Skin of body (tissue), 3 donors: ENCODE results near the gene POTEE. TPM values are rescaled to one million over a fixed set of nuclear protein-coding genes. Genes with fewer than 3 reads are reported as not detected.
"Not testable (repeated sequence)": the region's sequence is repeated elsewhere in the genome, so short reads cannot be mapped to it uniquely, and the experiment has no call there.

ENCODE experiments used
- DNase-seq: peaks from one replicate; lab custom pipeline; 2025; lab: John Stamatoyannopoulos, UW
- small RNA-seq: library from RNA; depleted of rRNA; stranded (forward); fragments of <200 nt; gene quantifications from one replicate; pipeline ENCODE3, GENCODE V24; 2014; ENCODE audit warnings: low replicate concordance
- total RNA-seq: library from RNA; depleted of rRNA; stranded (reverse); fragments of >200 nt; gene quantifications from one replicate; pipeline ENCODE4 v1.2.3, GENCODE V29; 2014

The POTEE gene
- not detected for total RNA-seq

DNA sequence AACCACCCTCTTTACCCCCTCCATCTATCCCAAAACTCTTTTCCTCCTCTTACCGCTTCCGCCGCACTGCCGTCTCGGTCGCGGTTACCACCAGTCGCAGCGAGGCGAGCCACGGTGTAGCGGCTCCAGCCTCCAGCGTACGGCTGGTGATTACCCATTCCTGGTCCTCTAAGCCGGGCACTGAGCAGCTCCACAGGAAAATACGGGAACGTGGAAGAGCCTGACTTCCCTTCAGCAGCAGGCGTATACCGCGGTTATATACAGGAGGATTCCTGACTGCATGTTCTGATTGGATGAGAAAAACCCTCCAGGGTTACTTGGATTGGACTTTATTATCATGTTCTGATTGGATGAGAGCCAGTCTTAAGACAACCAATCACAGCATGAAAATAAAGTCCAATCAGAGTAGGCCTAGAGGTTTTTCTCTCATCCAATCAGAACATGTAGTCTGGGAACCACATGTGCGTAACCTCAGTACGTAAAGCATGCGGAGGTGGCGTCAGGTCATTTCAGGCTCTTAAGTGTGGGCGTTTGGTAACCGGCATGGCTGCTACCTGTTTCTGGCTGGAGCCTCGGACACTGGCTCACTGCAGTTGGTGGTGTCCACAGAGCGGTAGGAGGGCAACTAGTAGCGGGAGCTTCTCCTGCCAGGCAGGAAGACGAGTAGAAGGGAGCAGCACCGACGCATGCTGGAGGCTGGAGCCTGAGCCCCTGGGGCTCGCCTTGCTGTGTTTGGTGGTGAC is at the start of gene POTEE:
POTEE (plus strand) TSS at position 507 of the 743 bp plus-strand sequence. CDS start 8,867 bp downstream, outside the sequence.
- DNase-seq = not testable (repeated sequence)

DNA sequence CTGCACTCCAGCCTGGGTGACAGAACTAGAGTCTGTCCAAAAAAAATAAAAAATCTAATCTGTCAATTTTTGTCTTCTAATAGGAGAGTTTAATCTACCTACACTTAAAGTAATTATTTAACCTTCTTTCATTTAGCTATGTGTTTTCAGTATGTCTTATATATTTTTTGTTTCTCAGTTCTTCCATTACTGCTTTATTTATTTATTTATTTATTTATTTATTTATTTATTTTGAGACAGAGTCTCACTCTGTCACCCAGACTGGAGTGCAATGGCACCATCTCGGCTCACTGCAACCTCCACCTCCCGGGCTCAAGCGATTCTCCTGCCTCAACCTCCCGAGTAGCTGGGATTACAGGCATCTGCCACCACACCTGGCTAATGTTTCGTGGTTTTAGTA is 43.8 kb upstream of the POTEE start:
- DNase-seq = not testable (repeated sequence)

DNA sequence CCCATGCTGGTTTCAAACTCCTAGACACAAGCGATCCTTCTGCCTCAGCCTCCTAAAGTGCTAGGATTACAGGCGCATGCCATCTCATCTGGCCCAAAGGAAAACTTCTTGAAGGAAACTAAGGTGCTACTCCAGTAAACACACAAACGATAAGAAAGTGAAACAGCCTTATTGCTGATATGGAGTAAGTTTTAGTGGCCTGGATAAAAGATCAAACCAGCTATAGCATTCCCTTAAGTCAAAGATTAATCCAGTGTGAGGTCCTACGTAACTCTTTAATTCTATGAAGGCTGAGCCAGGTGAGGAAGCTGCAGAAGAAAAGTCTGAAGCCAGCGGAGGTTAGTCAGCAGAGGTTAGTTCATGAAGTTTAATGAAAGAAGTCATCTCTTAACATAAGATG is 40.8 kb upstream of the POTEE start:
- DNase-seq = no peak

DNA sequence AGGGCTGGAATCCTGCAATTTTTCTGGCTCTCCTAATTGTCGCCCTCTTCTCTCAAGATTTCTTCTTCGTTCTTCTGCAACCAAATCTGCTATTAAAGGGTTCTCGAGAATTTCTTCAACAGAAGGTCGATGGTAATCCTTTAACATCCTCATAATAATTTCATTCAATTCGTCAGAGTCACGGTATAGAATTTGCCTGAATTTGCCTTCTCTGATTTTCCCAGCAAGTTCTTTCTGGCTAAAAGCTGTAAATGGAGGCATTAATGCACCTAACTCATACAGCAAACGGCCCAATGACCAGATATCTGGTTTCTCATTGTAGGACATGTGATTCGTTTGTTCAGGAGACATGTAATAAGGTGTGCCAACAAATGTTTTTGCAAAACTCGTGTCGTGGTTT is 31.3 kb upstream of the POTEE start:
- DNase-seq = not testable (repeated sequence)

DNA sequence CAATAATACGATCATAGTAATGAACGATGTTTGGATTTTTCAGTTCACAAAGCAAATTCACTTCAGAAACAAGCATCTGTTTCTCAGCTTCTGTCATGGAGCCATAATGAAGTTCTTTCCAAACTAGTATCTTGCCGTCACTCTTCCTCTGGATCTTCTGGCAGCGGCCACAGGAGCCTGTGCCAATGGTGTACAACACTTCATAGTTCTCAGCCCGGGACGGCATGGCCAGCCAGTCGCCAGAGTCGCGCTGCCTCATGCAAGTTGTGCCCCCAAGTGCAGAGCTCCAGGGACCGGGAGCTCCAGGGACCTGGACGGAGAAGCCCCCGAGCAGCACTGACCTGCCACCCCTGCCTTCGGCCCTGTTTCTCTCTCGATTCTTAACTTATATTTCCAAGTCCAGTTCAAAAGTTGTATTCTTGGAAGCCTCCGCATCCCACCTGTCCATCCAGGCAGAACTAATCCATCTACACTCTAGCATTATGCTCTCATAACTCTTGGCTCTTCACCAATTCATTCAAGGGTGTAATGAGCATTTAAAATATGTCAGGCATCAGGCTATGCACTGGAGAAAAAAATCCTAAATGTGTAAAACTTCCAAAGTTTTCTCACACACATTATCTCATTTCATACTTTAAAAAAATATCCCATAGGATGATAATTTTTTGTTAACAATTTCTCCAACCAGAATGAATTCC is 30.5 kb upstream of the POTEE start:
- DNase-seq = not testable (repeated sequence)

DNA sequence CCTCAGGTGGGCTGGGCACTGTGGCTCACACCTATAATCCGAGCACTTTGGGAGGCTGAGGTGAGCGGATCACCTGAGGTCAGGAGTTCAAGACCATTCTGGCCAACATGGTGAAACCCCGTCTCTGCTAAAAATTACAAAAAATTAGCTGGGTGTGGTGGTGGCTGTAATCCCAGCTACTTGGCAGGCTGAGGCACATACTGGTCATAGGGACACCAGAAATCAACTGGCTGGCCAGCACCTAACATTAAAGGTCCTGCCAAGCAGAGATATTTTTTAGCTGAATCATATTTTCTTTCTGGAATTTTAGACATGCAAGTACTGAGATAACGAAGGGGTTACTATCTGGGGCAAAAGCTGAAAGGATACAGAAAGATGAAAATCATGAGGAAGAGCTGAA is 27.9 kb upstream of the POTEE start:
- DNase-seq = not testable (repeated sequence)

DNA sequence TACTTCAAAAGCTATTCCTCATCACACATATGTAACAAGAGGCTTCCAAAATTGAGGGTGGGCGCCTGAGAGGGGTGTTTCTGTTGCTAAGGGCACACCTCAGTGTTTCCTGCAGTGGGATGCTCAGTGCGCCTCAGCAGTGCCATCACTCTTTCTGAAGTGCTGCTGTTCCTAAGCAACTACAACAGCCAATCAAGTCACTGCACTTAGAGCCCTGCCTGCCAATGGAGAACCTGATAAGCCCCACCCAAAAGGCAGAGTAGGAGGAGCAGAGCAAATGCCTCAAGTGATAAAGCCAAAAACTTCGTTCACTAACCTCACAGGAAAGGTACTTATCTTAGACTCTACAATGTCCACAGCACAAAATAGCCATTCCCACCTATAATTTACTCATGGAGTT is 15.9 kb upstream of the POTEE start:
- not testable (repeated sequence) for DNase-seq

DNA sequence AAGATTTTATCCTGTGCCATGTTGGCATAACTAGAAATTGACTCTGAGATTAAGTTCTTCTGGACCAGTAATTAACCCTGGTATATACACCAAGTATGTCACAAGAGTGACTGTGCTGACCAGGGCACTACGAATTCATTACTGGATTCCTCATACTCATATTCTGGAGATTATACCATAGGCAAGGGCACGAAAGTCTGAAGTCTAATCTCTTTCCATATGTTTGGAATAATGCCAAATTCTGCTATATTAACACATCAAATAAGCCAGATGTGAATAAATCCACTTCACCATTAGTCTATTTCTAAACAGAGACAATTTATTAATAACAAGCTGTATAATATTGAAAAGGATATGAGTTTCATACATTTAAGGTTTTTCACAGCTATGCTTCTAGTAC is 13.2 kb upstream of the POTEE start:
- not testable (repeated sequence) for DNase-seq

DNA sequence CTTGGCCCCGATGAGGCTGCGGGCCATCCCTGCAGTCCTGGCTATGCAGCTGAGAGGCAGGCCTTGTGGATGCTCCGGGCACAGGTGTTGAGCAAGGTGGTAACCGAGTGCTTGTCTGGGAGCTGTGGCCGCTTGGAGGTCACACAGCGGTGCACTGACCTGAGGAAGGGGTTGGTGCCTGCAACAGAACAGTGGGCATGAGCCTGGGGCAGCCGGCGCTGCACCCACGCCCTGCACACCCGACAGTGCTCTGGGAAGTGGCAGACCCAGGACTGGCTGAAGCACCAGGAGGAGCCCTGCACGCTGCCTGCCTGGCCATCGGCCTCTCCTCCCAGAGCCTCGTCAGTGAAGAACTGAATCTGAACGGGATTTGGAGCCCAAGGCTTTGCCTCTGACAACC is 8.2 kb upstream of the POTEE start:
- DNase-seq = no peak

DNA sequence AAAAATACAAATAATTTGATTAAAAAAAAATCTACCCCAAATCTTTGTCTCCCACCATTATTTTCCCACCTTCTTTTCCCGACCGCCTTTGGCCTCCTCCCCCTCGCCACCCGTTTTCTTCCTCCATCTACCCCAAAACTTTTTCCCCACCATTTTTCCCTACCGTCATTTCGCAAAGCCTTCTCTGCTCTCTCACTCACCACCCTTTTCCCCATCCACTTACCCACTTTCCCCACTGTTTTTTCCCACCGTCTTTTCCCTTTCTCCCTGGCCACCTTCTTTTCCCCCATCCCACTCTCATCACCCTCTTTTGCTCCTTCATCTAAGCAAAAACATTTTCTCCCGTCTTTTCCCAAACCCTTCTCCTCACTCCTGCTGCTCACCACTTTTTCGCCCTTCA is 1.5 kb upstream of the POTEE start:
- not testable (repeated sequence) for DNase-seq

DNA sequence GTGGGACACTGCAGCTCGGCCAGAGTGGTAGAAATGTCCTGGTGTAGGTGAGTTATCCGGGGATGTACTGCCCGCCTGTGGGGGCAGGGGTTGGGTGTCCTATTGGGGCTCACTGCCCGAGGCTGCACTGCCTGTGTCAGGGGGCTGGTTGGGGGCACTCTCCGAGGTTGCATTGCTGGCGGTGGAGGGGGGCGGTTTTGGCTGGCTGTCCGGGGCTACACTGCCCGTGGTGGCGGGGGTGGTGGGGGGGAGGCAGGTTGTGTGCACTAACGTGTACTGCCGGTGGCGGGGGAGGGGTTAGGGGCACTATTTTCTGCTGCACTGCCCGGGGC is 403 bp downstream of the POTEE start:
- not testable (repeated sequence) for DNase-seq

DNA sequence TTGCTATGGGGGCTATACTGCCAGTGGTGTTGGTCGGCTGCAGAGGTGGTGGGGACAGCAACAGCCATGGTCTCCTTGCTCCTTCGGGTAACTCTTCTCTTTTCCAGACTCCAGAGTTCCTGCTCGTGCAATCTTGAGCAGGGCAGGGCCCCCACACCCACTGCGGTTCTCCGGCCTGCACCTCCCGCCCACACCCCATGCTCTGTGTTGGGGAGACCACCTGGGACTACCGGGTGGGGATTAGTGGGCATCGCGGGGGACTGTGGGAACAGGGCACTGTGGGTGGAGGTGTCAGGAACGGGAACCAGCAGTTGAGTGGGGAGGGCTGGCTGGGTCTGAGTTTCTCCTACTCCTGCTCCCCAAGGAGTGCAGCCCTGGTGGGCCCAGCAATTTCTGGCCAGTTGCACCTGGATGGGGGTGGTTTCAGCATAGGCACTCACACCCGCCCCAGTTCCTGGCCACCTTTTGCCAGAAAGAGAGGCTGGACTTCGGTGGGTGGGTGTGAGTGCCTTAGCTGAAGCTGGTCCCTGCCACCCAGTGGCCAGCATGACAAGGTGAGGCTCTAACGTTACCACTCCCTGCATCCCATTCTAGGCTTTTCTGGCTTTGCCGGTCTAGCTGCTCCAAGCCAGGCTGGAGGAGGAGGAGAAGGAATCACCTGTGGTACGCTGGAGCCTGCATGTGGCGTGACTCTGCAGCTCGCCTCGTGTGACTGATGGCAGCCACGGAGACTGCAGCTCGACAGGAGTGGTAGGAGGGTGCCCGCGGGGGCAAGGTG is 1.3 kb downstream of the POTEE start:
- not testable (repeated sequence) for DNase-seq

DNA sequence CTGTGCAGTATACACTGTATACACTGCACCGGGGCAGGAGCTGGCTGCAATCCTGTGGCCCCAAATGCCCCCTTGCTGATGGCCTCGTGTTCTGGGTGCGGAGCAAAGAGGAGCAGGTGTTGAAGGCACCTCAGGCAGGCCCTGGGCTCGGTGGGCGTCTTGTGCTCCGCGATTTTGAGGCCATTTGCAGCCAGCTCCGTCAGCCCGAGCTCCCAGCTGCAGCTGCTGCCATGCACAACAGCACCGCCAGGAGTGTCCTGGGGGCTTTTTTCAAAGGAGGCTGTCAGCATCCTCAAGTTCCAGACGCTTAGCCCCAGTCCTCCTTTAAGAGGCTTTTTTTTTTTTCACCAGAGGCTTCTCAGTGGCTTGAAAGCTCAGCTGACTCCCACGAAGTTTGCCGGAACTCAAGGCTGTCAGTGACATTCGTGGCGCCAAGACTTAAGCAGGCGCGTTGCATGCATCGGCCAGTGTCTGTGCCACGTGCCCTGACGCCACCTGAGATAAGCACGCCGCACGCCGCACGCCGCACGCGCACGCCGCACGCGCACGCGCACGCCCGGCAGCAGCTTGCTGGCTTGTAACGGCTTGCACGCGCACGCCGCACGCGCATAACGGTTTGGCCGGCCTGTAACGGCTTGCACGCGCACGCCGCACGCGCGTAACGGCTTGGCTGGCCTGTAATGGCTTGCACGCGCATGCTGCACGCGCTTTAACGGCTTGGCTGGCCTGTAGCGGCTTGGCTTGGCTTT is 8.1 kb downstream of the POTEE start:
- DNase-seq = not testable (repeated sequence)

DNA sequence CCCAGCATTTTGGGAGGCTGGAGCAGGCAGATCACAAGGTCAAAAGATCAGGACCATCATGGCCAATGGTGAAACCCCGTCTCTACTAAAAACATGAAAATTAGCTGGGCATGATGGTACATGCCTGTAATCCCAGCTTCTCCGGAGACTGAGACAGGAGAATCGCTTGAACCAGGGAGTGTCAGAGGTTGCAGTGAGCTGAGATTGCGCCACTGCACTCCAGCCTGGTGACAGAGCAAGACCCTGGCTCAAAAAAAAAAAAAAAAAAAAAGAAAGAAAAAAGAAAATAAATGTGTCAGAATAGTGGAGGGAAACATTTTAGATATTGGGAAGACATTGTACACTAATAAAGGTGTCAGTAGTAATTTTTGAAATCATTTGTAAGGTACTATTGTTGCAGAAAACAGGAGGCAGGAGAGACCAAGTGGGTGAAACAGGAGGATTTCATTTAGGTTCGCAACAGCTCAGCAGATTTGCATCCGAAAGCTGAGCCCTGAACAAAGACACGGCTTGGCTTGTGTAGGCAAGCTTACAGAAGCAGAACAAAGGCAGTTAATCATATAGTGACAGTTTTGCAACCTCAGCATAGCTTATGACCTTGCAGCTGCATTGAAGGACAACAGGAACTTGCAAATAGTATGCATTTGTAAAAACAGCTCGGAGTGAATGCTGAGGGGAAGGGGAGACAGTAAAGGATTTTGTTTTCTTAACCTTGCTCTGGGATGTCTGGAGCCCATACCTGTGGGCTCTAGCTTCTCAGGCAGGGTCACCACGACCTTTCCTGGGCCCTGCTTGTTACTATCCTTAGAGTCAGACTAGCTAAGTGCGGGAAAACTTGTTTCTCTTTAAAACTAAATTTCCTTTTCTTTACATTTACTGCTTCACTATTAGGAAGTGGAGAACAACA is 26.5 kb downstream of the POTEE start:
- DNase-seq = not testable (repeated sequence)

Small RNA genes within 50 kb of the gene (small RNA-seq; reads per million reads assigned to genes)
- not detected for gene AC009477.1
- gene RNU6-127P = not detected

Other genes with a start within 250 kb of the POTEE start
- gene FAM168B, start 116.1 kb upstream of the POTEE start, total RNA-seq = 53.3 TPM
- 39.9 TPM for gene PLEKHB2, start 104.2 kb upstream of the POTEE start, total RNA-seq
- not detected for gene RAB6D, start 154.6 kb downstream of the POTEE start, total RNA-seq